CD8-positive, alpha-beta memory T cell (primary cell): Measurements from ENCODE around the gene KRT71. TPM values are rescaled to one million over a fixed set of nuclear protein-coding genes. Genes with fewer than 3 reads are reported as not detected.

ENCODE experiments used
- CTCF ChIA-PET: fragments of 350-600 bp; sonication (Branson Sonifier 250); formaldehyde crosslinking; loops from one replicate; lab custom pipeline; 2021; ENCODE audit warnings: antibody characterized with exemption; lab: Charles Lee
- POLR2A ChIA-PET: fragments of 350-600 bp; sonication (Branson Sonifier 250); formaldehyde crosslinking; loops from one replicate; lab custom pipeline; 2021; ENCODE audit warnings: antibody characterized with exemption; lab: Charles Lee
- DNase-seq, 5 donors: peaks; one replicate each; pipeline versions ENCODE4 v3.0.0 to v3.0.0-alpha.2; 2020 to 2022; ENCODE audit warnings: mixed read lengths in 1 of 5
- H3K27ac ChIP-seq: one replicate; pipeline ENCODE4 v1.7.0; 2013; ENCODE audit warnings: low read depth, mild to moderate bottlenecking, low read length, moderate library complexity
- H3K27me3 ChIP-seq: 2 replicates; pipeline ENCODE4 v1.7.0; 2013; ENCODE audit warnings: low read length, mild to moderate bottlenecking; ENCODE audit not compliant: insufficient read depth, poor library complexity, severe bottlenecking
- H3K36me3 ChIP-seq: 2 replicates; pipeline ENCODE4 v1.7.0; 2013; ENCODE audit warnings: mild to moderate bottlenecking, low read length, moderate library complexity; ENCODE audit not compliant: insufficient read depth
- H3K4me1 ChIP-seq: 2 replicates; pipeline ENCODE4 v1.7.0; 2013; ENCODE audit warnings: mild to moderate bottlenecking, low read length, moderate library complexity; ENCODE audit not compliant: insufficient read depth
- H3K4me3 ChIP-seq: 2 replicates; pipeline ENCODE4 v1.7.0; 2013; ENCODE audit warnings: mild to moderate bottlenecking, low read length
- H3K9me3 ChIP-seq: 2 replicates; pipeline ENCODE4 v1.7.0; 2013; ENCODE audit warnings: mild to moderate bottlenecking, low read length
- H3K27ac Mint-ChIP-seq, 8 donors: one replicate each; pipeline ENCODE4 v1.8.0; 2020 to 2021; ENCODE audit warnings: mixed read lengths in 8 of 8, mild to moderate bottlenecking in 6 of 8, inconsistent platforms in 3 of 8, moderate library complexity in 3 of 8
- H3K27me3 Mint-ChIP-seq, 2 donors: one replicate each; pipeline ENCODE4 v1.8.0; 2020 to 2021; ENCODE audit warnings: mixed read lengths in 2 of 2, mild to moderate bottlenecking in 1 of 2, moderate library complexity in 1 of 2
- H3K36me3 Mint-ChIP-seq, 3 donors: one replicate each; pipeline ENCODE4 v1.8.0; 2020 to 2021; ENCODE audit warnings: mixed read lengths in 3 of 3, inconsistent platforms in 1 of 3, mild to moderate bottlenecking in 1 of 3
- H3K4me1 Mint-ChIP-seq, 3 donors: one replicate each; pipeline ENCODE4 v1.8.0; 2020 to 2021; ENCODE audit warnings: mixed read lengths in 3 of 3, inconsistent platforms in 1 of 3, mild to moderate bottlenecking in 1 of 3
- H3K4me3 Mint-ChIP-seq, 7 donors: one replicate each; pipeline ENCODE4 v1.8.0; 2020 to 2021; ENCODE audit warnings: mixed read lengths in 7 of 7, mild to moderate bottlenecking in 6 of 7, moderate library complexity in 4 of 7, inconsistent platforms in 2 of 7
- H3K9me3 Mint-ChIP-seq, 5 donors: one replicate each; pipeline ENCODE4 v1.8.0; 2020 to 2022; ENCODE audit warnings: mixed read lengths in 5 of 5, mild to moderate bottlenecking in 3 of 5, moderate library complexity in 2 of 5, inconsistent platforms in 1 of 5
- polyA plus RNA-seq: library from polyadenylated mRNA; unstranded; fragments of 300-500 nt; fragmentation: Illumina TruSeq; gene quantifications from one replicate; pipeline ENCODE4 v1.2.3, GENCODE V29; 2021
- total RNA-seq, 2 experiments: library from RNA; stranded (reverse); gene quantifications; one replicate each; pipeline ENCODE4 v1.2.3, GENCODE V29; 2021

KRT71 gene
- total and polyA plus RNA-seq, 3 experiments from 2014 or later = not detected

- Histone ChIP-seq H3K27ac (no peak overlapping the region), H3K4me3 (no peak overlapping the region), H3K36me3 (no peaks in the 10 kb centered on the region), H3K4me1 (peaks cover 17% of the 10 kb centered on the region), H3K9me3 (no peaks in the 10 kb centered on the region), H3K27me3 (no peaks in the 10 kb centered on the region)
- DNase-seq = no peak
- CTCF ChIA-PET = no interaction called here
- Mint-ChIP-seq H3K4me1 (peaks cover 9 to 11% (median 11%) of the 10 kb centered on the region in 3 donors), H3K27me3 (peaks cover 1 to 7% of the 10 kb centered on the region in 2 donors), H3K4me3 (no peak overlapping the region), H3K9me3 (no peaks in the 10 kb centered on the region), H3K27ac (peak overlapping the region in 1 of 8 donors; percentile 72), H3K36me3 (no peaks in the 10 kb centered on the region)
- POLR2A ChIA-PET = no interaction called here
Measured at GRCh38 chr12:52529846-52530245, 23.1 kb downstream of the KRT71 start.

- Histone ChIP-seq H3K27ac (no peak overlapping the region), H3K4me1 (peaks cover 17% of the 10 kb centered on the region), H3K27me3 (no peaks in the 10 kb centered on the region), H3K4me3 (no peak overlapping the region), H3K36me3 (no peaks in the 10 kb centered on the region), H3K9me3 (no peaks in the 10 kb centered on the region)
- Mint-ChIP-seq H3K36me3 (no peaks in the 10 kb centered on the region), H3K4me3 (no peak overlapping the region), H3K27me3 (peaks cover 0 to 8% of the 10 kb centered on the region in 2 donors), H3K27ac (no peak overlapping the region), H3K9me3 (no peaks in the 10 kb centered on the region), H3K4me1 (peaks cover 9 to 11% (median 11%) of the 10 kb centered on the region in 3 donors)
- POLR2A ChIA-PET = no interaction called here
- DNase-seq = no peak
- CTCF ChIA-PET = no interaction called here
Measured at GRCh38 chr12:52529417-52529816, 23.5 kb downstream of the KRT71 start.

- H3K36me3 Mint-ChIP-seq = no peaks in the 10 kb centered on the region
- Histone ChIP-seq H3K27ac (no peak overlapping the region), H3K9me3 (no peaks in the 10 kb centered on the region), H3K4me3 (no peak overlapping the region), H3K36me3 (no peaks in the 10 kb centered on the region), H3K27me3 (no peaks in the 10 kb centered on the region), H3K4me1 (peaks cover 17% of the 10 kb centered on the region)
- no peak overlapping the region for H3K27ac Mint-ChIP-seq
- no peaks in the 10 kb centered on the region for H3K9me3 Mint-ChIP-seq
- POLR2A ChIA-PET = no interaction called here
- CTCF ChIA-PET = no interaction called here
- no peak overlapping the region for H3K4me3 Mint-ChIP-seq
- H3K27me3 Mint-ChIP-seq = peaks cover 0 to 8% of the 10 kb centered on the region in 2 donors
- H3K4me1 Mint-ChIP-seq = peaks cover 9 to 11% (median 11%) of the 10 kb centered on the region in 3 donors
- no peak for DNase-seq
Measured at GRCh38 chr12:52528641-52529143, 24.3 kb downstream of the KRT71 start.

- CTCF ChIA-PET = no interaction called here
- H3K36me3 ChIP-seq = no peaks in the 10 kb centered on the region
- DNase-seq = no peak
- no peaks in the 10 kb centered on the region for H3K36me3 Mint-ChIP-seq
- H3K9me3 Mint-ChIP-seq = no peaks in the 10 kb centered on the region
- POLR2A ChIA-PET = no interaction called here
- H3K27me3 Mint-ChIP-seq = peaks cover 0 to 12% of the 10 kb centered on the region in 2 donors
- H3K4me1 Mint-ChIP-seq = peaks cover 9 to 11% (median 11%) of the 10 kb centered on the region in 3 donors
- peak overlapping the region in 1 of 7 donors; percentile 39 for H3K4me3 Mint-ChIP-seq
- H3K27ac Mint-ChIP-seq = peak overlapping the region in 1 of 8 donors; percentile 78
- H3K4me3 ChIP-seq = no peak overlapping the region
- no peaks in the 10 kb centered on the region for H3K9me3 ChIP-seq
- no peaks in the 10 kb centered on the region for H3K27me3 ChIP-seq
- no peak overlapping the region for H3K27ac ChIP-seq
- peaks cover 17% of the 10 kb centered on the region for H3K4me1 ChIP-seq
Measured at GRCh38 chr12:52527121-52527800, 25.7 kb downstream of the KRT71 start.

- peak in 1 of 5 donors; percentile 12 for DNase-seq
- ChIA-PET POLR2A (no interaction called here), CTCF (no interaction called here)
- H3K27ac Mint-ChIP-seq = peak overlapping the region in 4 of 8 donors; percentile 50 to 78 (median 71)
- Histone ChIP-seq H3K36me3 (no peaks in the 10 kb centered on the region), H3K4me3 (no peak overlapping the region), H3K27ac (no peak overlapping the region), H3K27me3 (no peaks in the 10 kb centered on the region), H3K9me3 (no peaks in the 10 kb centered on the region), H3K4me1 (peaks cover 17% of the 10 kb centered on the region)
- H3K27me3 Mint-ChIP-seq = peaks cover 0 to 11% of the 10 kb centered on the region in 2 donors
- H3K36me3 Mint-ChIP-seq = no peaks in the 10 kb centered on the region
- H3K4me3 Mint-ChIP-seq = peak overlapping the region in 3 of 7 donors; percentile 15 to 64 (median 39)
- no peaks in the 10 kb centered on the region for H3K9me3 Mint-ChIP-seq
- peaks cover 9 to 11% (median 11%) of the 10 kb centered on the region in 3 donors for H3K4me1 Mint-ChIP-seq
Measured at GRCh38 chr12:52526511-52526951, 26.4 kb downstream of the KRT71 start.

- peak overlapping the region in 1 of 7 donors; percentile 64 for H3K4me3 Mint-ChIP-seq
- no peaks in the 10 kb centered on the region for H3K36me3 Mint-ChIP-seq
- H3K27me3 Mint-ChIP-seq = peaks cover 0 to 9% of the 10 kb centered on the region in 2 donors
- CTCF ChIA-PET = interaction anchor here (1.0 kb wide), 1 partner anchor 8 kb away, joined by 3 read pairs; no protein-coding TSS in a partner anchor
- H3K9me3 Mint-ChIP-seq = no peaks in the 10 kb centered on the region
- H3K27ac Mint-ChIP-seq = no peak overlapping the region
- Histone ChIP-seq H3K4me3 (no peak overlapping the region), H3K9me3 (no peaks in the 10 kb centered on the region), H3K27me3 (no peaks in the 10 kb centered on the region), H3K36me3 (no peaks in the 10 kb centered on the region), H3K27ac (no peak overlapping the region), H3K4me1 (peaks cover 17% of the 10 kb centered on the region)
- POLR2A ChIA-PET = no interaction called here
- no peak for DNase-seq
- H3K4me1 Mint-ChIP-seq = peaks cover 9 to 11% (median 11%) of the 10 kb centered on the region in 3 donors
Measured at GRCh38 chr12:52525661-52526499, 27.1 kb downstream of the KRT71 start.

- POLR2A ChIA-PET = no interaction called here
- H3K27ac Mint-ChIP-seq = no peak overlapping the region
- peaks cover 0 to 9% of the 10 kb centered on the region in 2 donors for H3K27me3 Mint-ChIP-seq
Measured at GRCh38 chr12:52524898-52525591, 27.9 kb downstream of the KRT71 start.

More at GRCh38 chr12:52524898-52525591, 27.9 kb downstream of the KRT71 start:
- no peaks in the 10 kb centered on the region for H3K9me3 Mint-ChIP-seq
- H3K4me3 Mint-ChIP-seq = no peak overlapping the region
- Histone ChIP-seq H3K4me1 (peaks cover 17% of the 10 kb centered on the region), H3K27ac (no peak overlapping the region), H3K36me3 (no peaks in the 10 kb centered on the region), H3K9me3 (no peaks in the 10 kb centered on the region), H3K4me3 (no peak overlapping the region), H3K27me3 (no peaks in the 10 kb centered on the region)
- CTCF ChIA-PET = interaction anchor here (1.0 kb wide), 1 partner anchor 8 kb away, joined by 3 read pairs; no protein-coding TSS in a partner anchor
- peaks cover 9 to 11% (median 11%) of the 10 kb centered on the region in 3 donors for H3K4me1 Mint-ChIP-seq
- no peak for DNase-seq
- no peaks in the 10 kb centered on the region for H3K36me3 Mint-ChIP-seq
